ENCODE data around the gene DIDO1.

- TF ChIP-seq CTCF (IDR thresholded peaks at IDR 0.05; ENCODE audit: low read depth, low read length) (no peak), EZH2phosphoT487 (IDR thresholded peaks at IDR 0.05; ENCODE audit: low read depth) (no peak)
Measured at GRCh38 chr20:62970307-62971210, 44.3 kb upstream of the DIDO1 start.
